Coronary artery (tissue), 2 donors: Measurements from ENCODE around the gene PRDM16.

Experiments used
- DNase-seq: peaks from one replicate; pipeline ENCODE4 v3.0.0-alpha.2; 2017; ENCODE audit warnings: low spot score
- H3K27ac ChIP-seq, 2 donors: fragments of 200-600 bp; sonication (generic); one replicate each; pipeline ENCODE4 v1.5.1; 2016 to 2019
- H3K4me3 ChIP-seq: fragments of 200-600 bp; sonication (generic); 2 replicates; pipeline ENCODE4 v1.5.1; 2016; ENCODE audit warnings: mild to moderate bottlenecking, moderate library complexity
- CTCF ChIP-seq: fragments of 200-600 bp; sonication (generic); IDR thresholded peaks from one replicate; pipeline ENCODE4 v1.5.1; 2019; ENCODE audit warnings: antibody characterized with exemption

PRDM16 gene

GRCh38 chr1:3251099-3251806 is 182.2 kb downstream of the PRDM16 start:
- Histone ChIP-seq H3K27ac (no peak overlapping the region), H3K4me3 (no peak overlapping the region)
- DNase-seq: no peak
- TF ChIP-seq CTCF: no peak

- TF ChIP-seq CTCF: no peak
- no peak for DNase-seq
- no peak overlapping the region for H3K4me3 ChIP-seq
- H3K27ac ChIP-seq: no peak overlapping the region
Observed at GRCh38 chr1:3251807-3252428, 182.9 kb downstream of the PRDM16 start.

GRCh38 chr1:3255680-3256079 is 186.7 kb downstream of the PRDM16 start:
- TF ChIP-seq CTCF: no peak
- DNase-seq: no peak
- Histone ChIP-seq H3K4me3 (no peak overlapping the region), H3K27ac (no peak overlapping the region)

- Histone ChIP-seq H3K27ac (peak overlapping the region in 1 of 2 donors; percentile 68), H3K4me3 (no peak overlapping the region)
- TF ChIP-seq CTCF: no peak
- no peak for DNase-seq
Observed at GRCh38 chr1:3257788-3258187, 188.8 kb downstream of the PRDM16 start.

GRCh38 chr1:3258386-3259003 is 189.5 kb downstream of the PRDM16 start:
- TF ChIP-seq CTCF: no peak
- H3K4me3 ChIP-seq: no peak overlapping the region
- DNase-seq: no peak
- peak overlapping the region in 1 of 2 donors; percentile 68 for H3K27ac ChIP-seq

GRCh38 chr1:3259020-3259419 is 190.0 kb downstream of the PRDM16 start:
- no peak overlapping the region for H3K4me3 ChIP-seq
- no peak for TF ChIP-seq CTCF
- DNase-seq: no peak
- peak overlapping the region in 1 of 2 donors; percentile 68 for H3K27ac ChIP-seq
